HL-60 (cell line): ENCODE results near the gene RELN.

ENCODE experiments used
- CTCF ChIP-seq: IDR thresholded peaks from one replicate; pipeline ENCODE4 v1.5.1; 2011; ENCODE audit warnings: low read length, control low read depth, inconsistent platforms; ENCODE audit not compliant: insufficient read depth
- POLR2AphosphoS5 ChIP-seq: IDR thresholded peaks from 2 replicates; pipeline ENCODE4 v1.6.1; 2012; ENCODE audit warnings: low read depth
- REST ChIP-seq: IDR thresholded peaks from 2 replicates; pipeline ENCODE4 v1.6.1; 2012; ENCODE audit warnings: low read depth; ENCODE audit not compliant: insufficient replicate concordance
- SPI1 ChIP-seq: IDR thresholded peaks from 2 replicates; pipeline ENCODE4 v1.6.1; 2012; ENCODE audit warnings: low read depth, mild to moderate bottlenecking, borderline replicate concordance

- TF ChIP-seq CTCF (no peak), REST (no peak), SPI1 (no peak), POLR2AphosphoS5 (no peak)
Measured at GRCh38 chr7:103794424-103794823, 195.0 kb downstream of the RELN start.
